GM18519 (cell line): ENCODE measurements around the gene ZNF763.
"Not testable (repeated sequence)": the region's sequence is repeated elsewhere in the genome, so short reads cannot be mapped to it uniquely, and the experiment has no call there.

ENCODE experiments used
- ATAC-seq: cut with Tn5 transposase; IDR thresholded peaks from one replicate; pipeline ENCODE4 v1.9.1; 2021; ENCODE audit warnings: mild to moderate bottlenecking, moderate library complexity; ENCODE audit not compliant: unreplicated experiment, low FRiP score

Gene ZNF763

DNA sequence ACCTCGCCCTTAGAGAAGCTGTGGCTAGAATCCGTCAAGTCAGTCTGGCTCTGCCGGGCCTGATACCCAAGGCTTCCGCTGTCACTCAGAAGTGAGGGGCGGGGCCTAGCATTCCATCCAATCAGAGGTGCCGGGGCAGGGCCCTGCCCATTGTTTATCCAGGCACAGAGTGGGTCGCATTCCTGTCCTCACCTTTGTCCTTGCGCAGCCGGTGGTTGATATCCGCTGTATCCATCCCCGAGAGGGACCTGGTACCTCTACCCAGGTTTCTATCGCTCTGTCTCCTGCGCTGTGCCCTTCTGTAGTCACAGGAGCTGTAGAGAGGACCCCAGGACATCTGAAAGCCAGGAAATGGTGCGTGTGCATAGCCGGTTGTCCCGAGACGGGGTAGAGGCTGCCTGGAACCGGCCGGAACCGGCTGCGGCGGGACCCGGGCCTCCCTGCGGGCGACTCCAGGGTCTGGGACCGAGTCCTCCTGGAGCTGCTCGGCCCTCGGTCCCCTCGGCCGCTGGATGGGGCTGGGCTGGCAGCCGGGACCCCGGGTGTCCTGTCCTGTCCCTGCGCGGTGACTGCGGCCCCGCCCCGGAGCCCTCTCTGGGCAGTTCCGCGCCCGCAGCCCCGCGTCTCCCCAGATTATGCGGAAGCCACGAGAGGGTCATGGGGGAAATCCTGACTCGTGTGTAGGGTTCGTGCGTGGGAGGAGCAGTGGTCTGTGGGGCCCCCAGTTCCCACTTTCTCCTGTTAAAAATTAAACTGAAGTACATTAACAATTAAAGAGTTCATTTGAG lies at the start of gene ZNF763:
Gene ZNF763 (plus strand): TSS at position 183 of the 788 bp plus-strand sequence. CDS start 169 bp downstream, at position 352.
- ATAC-seq = no peak

DNA sequence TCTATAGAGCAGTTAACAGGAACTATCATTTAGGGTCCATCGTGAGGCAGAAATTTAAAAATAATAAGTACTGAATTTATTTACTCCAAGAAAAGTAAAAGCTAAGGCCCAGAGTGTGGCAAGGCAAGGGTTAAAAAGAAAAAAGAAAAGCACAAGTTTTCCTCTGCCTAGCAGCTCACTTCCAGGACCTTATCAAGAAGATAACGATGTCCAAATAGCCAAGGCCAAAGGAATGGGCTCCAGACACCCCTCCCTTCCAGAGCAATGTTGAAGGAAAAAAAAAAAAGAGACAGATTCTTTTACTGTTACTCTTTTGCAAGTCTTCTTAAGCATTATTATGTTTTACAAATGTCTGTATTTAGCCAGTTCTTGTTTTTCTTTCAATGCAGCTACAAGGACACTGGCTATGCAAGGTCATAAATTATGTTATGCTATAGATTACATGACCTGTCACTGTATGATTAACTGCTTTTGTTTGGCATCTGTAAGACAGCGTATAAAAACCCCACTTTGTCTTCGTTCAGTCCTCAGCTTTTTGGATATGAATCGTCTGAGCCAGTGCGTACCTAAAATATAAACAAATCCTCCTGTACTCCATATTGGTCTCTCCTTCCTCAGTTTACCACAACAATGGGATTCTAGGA lies 42.9 kb upstream of the ZNF763 start:
- no peak for ATAC-seq

- ATAC-seq = peak; percentile 56
Observed at GRCh38 chr19:11924886-11925650, 39.8 kb upstream of the ZNF763 start, which contains the start of gene ZNF700. Gene ZNF700, plus strand, starts transcription at chr19:11925107. Its CDS starts 104 bp downstream, at chr19:11925211.

DNA sequence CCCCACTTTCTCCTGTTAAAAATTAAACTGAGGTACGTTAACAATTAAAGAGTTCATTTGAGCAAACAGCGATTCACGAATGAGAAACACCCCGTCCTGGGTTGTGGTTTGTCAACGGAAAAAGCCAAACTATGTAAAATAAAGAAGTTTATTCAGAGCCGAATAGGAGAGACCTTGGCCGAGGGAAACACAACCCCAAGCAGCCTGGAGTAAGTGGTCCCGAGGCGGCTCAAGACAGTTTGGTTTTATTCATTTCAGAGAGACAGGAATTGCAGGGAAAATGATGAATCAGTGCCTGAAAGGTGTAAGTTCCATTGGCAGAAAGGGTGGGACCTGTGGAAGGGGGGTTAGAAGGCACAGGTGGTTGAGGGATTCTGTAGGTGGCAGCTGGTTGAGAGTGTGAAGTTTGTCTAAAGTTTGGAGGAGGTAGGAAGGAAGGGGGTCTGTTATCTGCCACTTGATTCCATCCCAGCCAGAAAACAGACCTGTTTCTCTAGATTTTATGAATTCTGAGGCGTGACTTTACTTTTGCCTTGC lies 39.1 kb upstream of the ZNF763 start:
- ATAC-seq = not testable (repeated sequence)

GRCh38 chr19:11927227-11927626 lies 37.6 kb upstream of the ZNF763 start:
- no peak for ATAC-seq

DNA sequence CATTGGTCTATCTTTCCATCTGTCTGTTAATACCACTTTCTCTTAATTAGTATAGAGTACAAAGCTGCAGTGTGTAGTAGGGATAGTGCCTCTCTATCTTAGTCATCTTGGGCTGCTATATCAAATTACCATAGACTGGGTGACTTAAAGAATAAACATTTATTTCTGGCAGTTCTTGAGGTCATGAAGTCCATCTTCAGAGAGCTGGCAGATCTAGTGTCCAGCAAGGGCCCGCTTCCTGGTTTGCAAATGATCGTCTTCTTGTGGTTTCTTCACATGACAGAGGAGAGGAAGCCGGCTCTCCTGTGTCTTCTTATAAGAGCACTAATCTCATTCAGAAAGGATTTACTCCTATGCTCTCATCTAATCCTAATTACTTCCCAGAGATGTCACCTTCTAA lies 33.8 kb upstream of the ZNF763 start:
- no peak for ATAC-seq

- no peak for ATAC-seq
Observed at GRCh38 chr19:11931513-11931912, 33.3 kb upstream of the ZNF763 start.

GRCh38 chr19:11935829-11936228 lies 29.0 kb upstream of the ZNF763 start:
- not testable (repeated sequence) for ATAC-seq

GRCh38 chr19:11938383-11938782 lies 26.5 kb upstream of the ZNF763 start:
- ATAC-seq = not testable (repeated sequence)

DNA sequence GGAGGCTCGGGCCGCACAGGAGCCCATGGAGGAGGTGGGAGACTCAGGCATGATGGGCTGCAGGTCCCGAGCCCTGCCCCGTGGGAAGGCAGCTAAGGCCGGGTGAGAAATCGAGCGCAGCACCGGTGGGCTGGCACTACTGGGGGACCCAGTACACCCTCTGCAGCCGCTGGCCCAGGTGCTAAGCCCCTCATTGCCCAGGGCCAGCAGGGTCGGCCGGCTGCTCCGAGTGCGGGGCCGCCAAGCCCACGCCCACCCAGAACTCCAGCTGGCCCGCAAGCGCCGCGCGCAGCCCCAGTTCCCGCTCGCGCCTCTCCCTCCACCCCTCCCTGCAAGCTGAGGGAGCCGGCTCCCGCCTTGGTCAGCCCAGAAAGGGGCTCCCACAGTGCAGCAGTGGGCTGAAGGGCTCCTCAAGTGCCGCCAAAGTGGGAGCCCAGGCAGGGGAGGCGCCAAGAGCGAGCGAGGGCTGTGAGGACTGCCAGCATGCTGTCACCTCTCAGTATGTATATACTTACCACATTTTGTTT lies 23.4 kb upstream of the ZNF763 start:
- ATAC-seq = not testable (repeated sequence)

DNA sequence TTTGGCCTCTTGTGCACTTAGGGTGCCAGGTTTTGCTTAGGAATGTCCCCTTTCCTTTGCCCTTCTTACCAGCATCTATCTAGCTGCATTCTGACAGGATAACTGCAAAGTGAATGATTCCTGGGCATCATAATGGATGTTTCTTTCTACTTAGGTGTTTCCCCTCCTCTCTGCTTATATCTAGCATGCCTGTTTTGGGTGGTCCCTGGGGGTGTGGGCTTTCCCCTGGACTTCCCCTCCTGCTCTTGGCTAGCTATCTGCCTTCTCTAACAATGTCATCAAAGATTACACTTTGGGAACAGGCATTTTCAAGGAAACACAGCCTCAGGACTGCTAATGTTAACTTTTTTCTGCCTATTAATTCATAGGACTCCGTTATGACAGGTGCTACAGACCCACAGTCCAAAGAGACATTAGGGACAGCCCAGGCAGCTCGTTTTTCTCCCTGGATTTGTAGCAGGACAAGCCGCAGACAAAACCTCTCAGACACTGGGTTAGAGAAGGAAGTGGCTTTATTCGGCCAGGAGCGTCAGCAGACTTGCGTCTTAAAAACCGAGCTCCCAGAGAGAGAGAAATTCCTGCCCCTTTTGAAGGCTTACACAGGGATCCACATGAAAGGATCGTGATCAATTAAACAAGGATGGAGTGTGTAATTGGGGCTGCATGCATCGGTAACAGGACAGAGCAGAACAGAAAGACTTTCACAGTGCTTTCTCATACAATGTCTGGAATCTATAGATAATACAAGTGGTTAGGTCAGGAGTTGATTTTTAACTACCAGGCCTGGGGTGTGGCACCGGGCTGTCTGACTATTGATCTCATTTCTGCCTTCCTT lies 22.6 kb upstream of the ZNF763 start:
- no peak for ATAC-seq

GRCh38 chr19:11942843-11943108 lies 22.1 kb upstream of the ZNF763 start:
- no peak for ATAC-seq

GRCh38 chr19:11944656-11945055 lies 20.2 kb upstream of the ZNF763 start:
- ATAC-seq = no peak

GRCh38 chr19:11948646-11949045 lies 16.2 kb upstream of the ZNF763 start:
- no peak for ATAC-seq

DNA sequence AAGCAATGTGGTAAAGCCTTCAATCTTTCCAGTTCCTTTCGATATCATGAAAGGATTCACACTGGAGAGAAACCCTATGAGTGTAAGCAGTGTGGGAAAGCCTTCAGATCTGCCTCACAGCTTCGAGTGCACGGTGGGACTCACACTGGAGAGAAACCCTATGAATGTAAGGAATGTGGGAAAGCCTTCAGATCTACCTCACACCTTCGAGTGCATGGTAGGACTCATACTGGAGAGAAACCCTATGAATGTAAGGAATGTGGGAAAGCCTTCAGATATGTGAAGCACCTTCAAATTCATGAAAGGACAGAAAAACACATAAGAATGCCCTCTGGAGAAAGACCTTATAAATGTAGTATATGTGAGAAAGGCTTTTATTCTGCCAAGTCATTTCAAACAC lies 15.6 kb upstream of the ZNF763 start:
- ATAC-seq = no peak

DNA sequence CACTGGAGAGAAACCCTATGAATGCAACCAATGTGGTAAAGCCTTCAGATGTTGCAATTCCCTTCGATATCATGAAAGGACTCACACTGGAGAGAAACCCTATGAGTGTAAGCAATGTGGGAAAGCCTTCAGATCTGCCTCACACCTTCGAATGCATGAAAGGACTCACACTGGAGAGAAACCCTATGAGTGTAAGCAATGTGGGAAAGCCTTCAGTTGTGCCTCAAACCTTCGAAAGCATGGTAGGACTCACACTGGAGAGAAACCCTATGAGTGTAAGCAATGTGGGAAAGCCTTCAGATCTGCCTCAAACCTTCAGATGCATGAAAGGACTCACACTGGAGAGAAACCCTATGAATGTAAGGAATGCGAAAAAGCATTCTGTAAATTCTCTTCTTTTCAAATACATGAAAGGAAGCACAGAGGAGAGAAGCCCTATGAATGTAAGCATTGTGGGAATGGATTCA lies 15.2 kb upstream of the ZNF763 start:
- not testable (repeated sequence) for ATAC-seq

GRCh38 chr19:11950312-11950711 lies 14.5 kb upstream of the ZNF763 start:
- ATAC-seq = no peak

DNA sequence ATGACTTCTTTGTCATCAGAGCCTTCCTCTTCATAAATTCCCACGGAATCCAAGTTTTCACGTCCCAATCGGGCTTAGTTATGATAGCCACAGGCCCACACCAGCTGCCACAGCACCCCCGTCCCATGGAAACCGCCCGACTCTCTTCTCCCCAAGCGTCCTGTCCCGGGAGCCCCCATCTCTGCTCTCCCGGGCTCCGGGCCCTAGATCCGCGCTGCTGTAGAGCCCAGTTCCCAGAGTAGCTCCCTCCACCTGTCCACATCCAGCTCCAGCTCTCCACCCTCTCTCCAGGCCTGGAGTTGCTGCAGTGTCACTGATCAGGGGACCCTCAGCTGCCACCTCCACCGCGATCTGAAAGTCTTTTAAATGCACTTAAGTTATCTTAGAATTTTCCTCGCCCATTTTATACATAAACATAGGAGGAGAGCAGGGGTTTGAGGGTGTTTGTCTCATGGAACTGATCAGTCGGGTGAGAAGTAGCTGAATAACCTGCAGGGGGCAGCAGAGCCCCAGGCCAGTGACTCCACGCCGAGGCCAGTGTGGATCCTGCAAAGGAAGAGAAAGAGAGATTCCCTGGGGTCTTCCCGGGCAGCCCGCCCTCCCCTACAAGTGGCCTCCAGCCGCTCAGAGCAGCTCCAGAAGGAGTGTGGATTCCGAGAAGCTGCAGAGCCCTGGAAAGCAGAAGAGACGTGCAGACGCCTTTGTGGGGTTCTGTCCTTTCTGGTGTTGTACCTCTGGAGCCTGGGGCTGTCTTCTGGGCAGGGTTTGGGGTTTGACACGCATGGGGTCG lies 1.1 kb upstream of the ZNF763 start:
- no peak for ATAC-seq

DNA sequence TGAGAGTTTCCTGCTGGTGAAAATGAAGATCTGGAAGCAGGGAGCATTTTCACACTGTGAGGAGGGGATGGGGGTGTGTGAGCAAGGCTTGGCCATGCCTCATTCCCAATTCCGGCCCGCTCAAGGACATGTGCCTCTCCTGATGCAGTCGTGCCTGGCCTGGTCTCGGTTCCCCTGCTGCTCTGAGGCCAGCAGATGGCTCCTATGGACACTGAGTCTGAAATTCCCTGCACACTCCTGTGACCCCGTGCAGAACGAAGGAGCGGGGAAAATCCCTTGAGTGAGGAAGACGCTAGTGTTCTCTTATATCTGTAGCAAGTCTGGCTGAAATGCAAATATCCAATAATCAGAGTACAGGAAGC lies 363 bp upstream of the ZNF763 start:
- no peak for ATAC-seq
